GM18907 (cell line): Measurements from ENCODE around the gene AKAP1.

Source experiments
- ATAC-seq: cut with Tn5 transposase; IDR thresholded peaks from one replicate; pipeline ENCODE4 v1.9.1; 2021; ENCODE audit warnings: mild to moderate bottlenecking, moderate library complexity; ENCODE audit not compliant: unreplicated experiment

The AKAP1 gene

GRCh38 chr17:57104461-57105175 is 19.6 kb downstream of the AKAP1 start:
- ATAC-seq: no peak

GRCh38 chr17:57105591-57105990 is 20.5 kb downstream of the AKAP1 start:
- no peak for ATAC-seq

GRCh38 chr17:57106107-57106835 is 21.2 kb downstream of the AKAP1 start:
- no peak for ATAC-seq

- ATAC-seq: no peak
These were observed 21.9 kb downstream of the AKAP1 start for GRCh38 chr17:57106836-57107497.

GRCh38 chr17:57107498-57108101 is 22.6 kb downstream of the AKAP1 start:
- ATAC-seq: no peak

- ATAC-seq: no peak
These were observed 23.8 kb downstream of the AKAP1 start for GRCh38 chr17:57108671-57109392.

GRCh38 chr17:57109393-57110151 is 24.5 kb downstream of the AKAP1 start:
- ATAC-seq: no peak

GRCh38 chr17:57110152-57110542 is 25.1 kb downstream of the AKAP1 start:
- no peak for ATAC-seq

GRCh38 chr17:57110579-57111325 is 25.7 kb downstream of the AKAP1 start:
- ATAC-seq: no peak

GRCh38 chr17:57111386-57111785 is 26.3 kb downstream of the AKAP1 start:
- ATAC-seq: no peak

GRCh38 chr17:57113011-57113410 is 28.0 kb downstream of the AKAP1 start:
- ATAC-seq: no peak

GRCh38 chr17:57113656-57114055 is 28.6 kb downstream of the AKAP1 start:
- no peak for ATAC-seq

GRCh38 chr17:57114085-57114673 is 29.1 kb downstream of the AKAP1 start:
- ATAC-seq: no peak

GRCh38 chr17:57115377-57115776 is 30.3 kb downstream of the AKAP1 start:
- ATAC-seq: no peak

- ATAC-seq: no peak
These were observed 30.9 kb downstream of the AKAP1 start for GRCh38 chr17:57115916-57116315.

- no peak for ATAC-seq
These were observed 32.8 kb downstream of the AKAP1 start for GRCh38 chr17:57117798-57118197.

GRCh38 chr17:57120814-57121213 is 35.8 kb downstream of the AKAP1 start:
- no peak for ATAC-seq

- ATAC-seq: no peak
These were observed 36.4 kb downstream of the AKAP1 start for GRCh38 chr17:57121308-57122042.
